Measurements from ENCODE around the gene RAI1. TPM values are rescaled to one million over a fixed set of nuclear protein-coding genes. Genes with fewer than 3 reads are reported as not detected.

Gene RAI1
- total RNA-seq, 1 experiment from 2014 or later: 86.3 TPM

- TF ChIP-seq CTCF (conservative IDR thresholded peaks at IDR 0.05) (no peak), EZH2 (IDR thresholded peaks at IDR 0.05; ENCODE audit: low read depth) (no peak)
- no TSS peak for BruUV-seq (replicated peaks)
- H3K4me1 ChIP-seq (replicated peaks; ENCODE audit: insufficient read depth): no peaks in the 10 kb centered on the region
- H2AFZ ChIP-seq: no peak overlapping the region
- H3F3A ChIP-seq (ENCODE audit: insufficient read depth, low read depth): no peaks in the 10 kb centered on the region
- H4K20me1 ChIP-seq (ENCODE audit: insufficient read depth): no peaks in the 10 kb centered on the region
- no peak for DNase-seq
- intact Hi-C loops (cut with micrococcal nuclease; ENCODE audit: unreplicated experiment): no loop called here
- H3K4me3 ChIP-seq: no peak overlapping the region
- ChIA-PET POLR2A (ENCODE audit: unreplicated experiment) (no interaction called here), CTCF (no interaction called here)
- H3K9me3 ChIP-seq (ENCODE audit: insufficient read depth, low read depth): peaks cover 7% of the 10 kb centered on the region; the same call in 1 of the 2 replicates
- no peak overlapping the region for H3K27ac ChIP-seq
- no peak overlapping the region for H3K4me2 ChIP-seq
- no peaks in the 10 kb centered on the region for H3K9me2 ChIP-seq (ENCODE audit: insufficient read depth)
- no peaks in the 10 kb centered on the region for H3K79me2 ChIP-seq (ENCODE audit: low read depth)
- H3K36me3 ChIP-seq (ENCODE audit: low read depth): no peaks in the 10 kb centered on the region
- peaks cover 17% of the 10 kb centered on the region for H3K27me3 ChIP-seq (ENCODE audit: insufficient read depth, low read depth)
These were observed 30.3 kb upstream of the RAI1 start for GRCh38 chr17:17650959-17651358.

- H3K4me1 ChIP-seq (replicated peaks; ENCODE audit: insufficient read depth): no peaks in the 10 kb centered on the region
- ChIA-PET POLR2A (ENCODE audit: unreplicated experiment) (no interaction called here), CTCF (no interaction called here)
- H4K20me1 ChIP-seq (ENCODE audit: insufficient read depth): no peaks in the 10 kb centered on the region
- 0 out of 2 replicates have a peak, but pooled peaks cover under 1% of the 10 kb centered on the region for H3K27me3 ChIP-seq (ENCODE audit: insufficient read depth, low read depth)
- no peak overlapping the region for H3K4me3 ChIP-seq
- no peaks in the 10 kb centered on the region for H3K36me3 ChIP-seq (ENCODE audit: low read depth)
- TF ChIP-seq EZH2 (IDR thresholded peaks at IDR 0.05; ENCODE audit: low read depth): no peak
- TF ChIP-seq CTCF (conservative IDR thresholded peaks at IDR 0.05): no peak
- H3K27ac ChIP-seq: no peak overlapping the region
- BruUV-seq (replicated peaks): no TSS peak
- no peaks in the 10 kb centered on the region for H3K79me2 ChIP-seq (ENCODE audit: low read depth)
- no peak for DNase-seq
- intact Hi-C loops (cut with micrococcal nuclease; ENCODE audit: unreplicated experiment): no loop called here
- H3F3A ChIP-seq (ENCODE audit: insufficient read depth, low read depth): no peaks in the 10 kb centered on the region
- no peak overlapping the region for H2AFZ ChIP-seq
- no peaks in the 10 kb centered on the region for H3K9me2 ChIP-seq (ENCODE audit: insufficient read depth)
- H3K4me2 ChIP-seq: no peak overlapping the region
- peaks cover 7% of the 10 kb centered on the region; the same call in 1 of the 2 replicates for H3K9me3 ChIP-seq (ENCODE audit: insufficient read depth, low read depth)
These were observed 27.9 kb upstream of the RAI1 start for GRCh38 chr17:17653343-17653742.

GRCh38 chr17:17659340-17659739 is 21.9 kb upstream of the RAI1 start:
- Histone ChIP-seq H2AFZ (no peak overlapping the region), H4K20me1 (ENCODE audit: insufficient read depth) (no peaks in the 10 kb centered on the region), H3K79me2 (ENCODE audit: low read depth) (no peaks in the 10 kb centered on the region), H3F3A (ENCODE audit: insufficient read depth, low read depth) (no peaks in the 10 kb centered on the region), H3K4me3 (no peak overlapping the region), H3K36me3 (ENCODE audit: low read depth) (no peaks in the 10 kb centered on the region), H3K4me2 (no peak overlapping the region), H3K4me1 (replicated peaks; ENCODE audit: insufficient read depth) (no peaks in the 10 kb centered on the region), H3K9me2 (ENCODE audit: insufficient read depth) (no peaks in the 10 kb centered on the region), H3K27me3 (ENCODE audit: insufficient read depth, low read depth) (no peaks in the 10 kb centered on the region; the same call in 1 of the 2 replicates), H3K9me3 (ENCODE audit: insufficient read depth, low read depth) (no peaks in the 10 kb centered on the region; the same call in 1 of the 2 replicates), H3K27ac (no peak overlapping the region)
- intact Hi-C loops (cut with micrococcal nuclease; ENCODE audit: unreplicated experiment): no loop called here
- no TSS peak for BruUV-seq (replicated peaks)
- ChIA-PET POLR2A (ENCODE audit: unreplicated experiment) (no interaction called here), CTCF (no interaction called here)
- TF ChIP-seq EZH2 (IDR thresholded peaks at IDR 0.05; ENCODE audit: low read depth): no peak
- no peak for TF ChIP-seq CTCF (conservative IDR thresholded peaks at IDR 0.05)
- DNase-seq: no peak

All from PC-9 (cell line).